Astrocyte of the spinal cord (primary cell): ENCODE data around the gene ARHGEF7.

Experiments used
- DNase-seq: peaks from one replicate; pipeline ENCODE4 v3.0.0; 2011; ENCODE audit warnings: low read depth, low spot score
- H3K4me3 ChIP-seq: 2 replicates; pipeline ENCODE4 v1.5.1; 2011; ENCODE audit warnings: low read depth, mild to moderate bottlenecking, low read length, moderate library complexity
- in situ Hi-C: cut with HindIII; loops from 2 replicates; pipeline ENCODE4 v1.10.0; 2017; ENCODE audit warnings: low sequenced_read_pairs
- TF ChIP-seq, protein P1 (sequence below): IDR thresholded peaks from 2 replicates; pipeline ENCODE4 v1.5.1; 2012; ENCODE audit warnings: low read depth, mild to moderate bottlenecking, low read length, inconsistent platforms

ARHGEF7 gene

DNA sequence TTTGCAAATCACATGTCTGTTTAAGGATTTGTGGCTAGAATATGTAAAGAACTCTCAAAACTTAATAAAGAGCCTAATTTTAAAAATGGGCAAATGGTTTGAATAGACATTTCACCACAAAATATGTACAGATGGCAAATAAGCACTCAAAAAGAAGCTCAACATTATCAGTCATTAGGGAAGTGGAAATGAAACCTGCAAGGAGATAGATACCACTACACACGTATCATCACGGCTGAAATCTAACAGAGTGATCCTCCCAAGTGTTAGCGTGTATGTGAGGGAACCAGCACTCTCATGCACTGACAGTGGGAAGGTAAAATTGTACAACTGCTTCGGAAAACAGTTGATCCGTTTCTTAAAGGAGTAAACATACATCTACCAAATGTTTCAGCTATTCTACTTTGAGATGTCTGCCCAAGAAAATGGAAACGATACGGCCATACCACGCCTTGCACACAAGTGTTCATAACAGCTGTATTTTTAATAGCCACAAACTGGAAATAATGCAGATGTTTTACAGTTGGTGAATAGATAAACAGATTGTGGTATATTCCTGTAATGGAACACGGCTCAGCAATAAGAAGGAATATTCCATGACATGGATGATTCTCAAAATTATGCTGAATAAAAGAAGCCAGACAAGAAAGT, 14.5 kb downstream of the ARHGEF7 start:
- DNase-seq = no peak
- no peak overlapping the region for H3K4me3 ChIP-seq
- TF ChIP-seq, protein P1, sequence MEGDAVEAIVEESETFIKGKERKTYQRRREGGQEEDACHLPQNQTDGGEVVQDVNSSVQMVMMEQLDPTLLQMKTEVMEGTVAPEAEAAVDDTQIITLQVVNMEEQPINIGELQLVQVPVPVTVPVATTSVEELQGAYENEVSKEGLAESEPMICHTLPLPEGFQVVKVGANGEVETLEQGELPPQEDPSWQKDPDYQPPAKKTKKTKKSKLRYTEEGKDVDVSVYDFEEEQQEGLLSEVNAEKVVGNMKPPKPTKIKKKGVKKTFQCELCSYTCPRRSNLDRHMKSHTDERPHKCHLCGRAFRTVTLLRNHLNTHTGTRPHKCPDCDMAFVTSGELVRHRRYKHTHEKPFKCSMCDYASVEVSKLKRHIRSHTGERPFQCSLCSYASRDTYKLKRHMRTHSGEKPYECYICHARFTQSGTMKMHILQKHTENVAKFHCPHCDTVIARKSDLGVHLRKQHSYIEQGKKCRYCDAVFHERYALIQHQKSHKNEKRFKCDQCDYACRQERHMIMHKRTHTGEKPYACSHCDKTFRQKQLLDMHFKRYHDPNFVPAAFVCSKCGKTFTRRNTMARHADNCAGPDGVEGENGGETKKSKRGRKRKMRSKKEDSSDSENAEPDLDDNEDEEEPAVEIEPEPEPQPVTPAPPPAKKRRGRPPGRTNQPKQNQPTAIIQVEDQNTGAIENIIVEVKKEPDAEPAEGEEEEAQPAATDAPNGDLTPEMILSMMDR = no peak
- in situ Hi-C loops = no loop called here

DNA sequence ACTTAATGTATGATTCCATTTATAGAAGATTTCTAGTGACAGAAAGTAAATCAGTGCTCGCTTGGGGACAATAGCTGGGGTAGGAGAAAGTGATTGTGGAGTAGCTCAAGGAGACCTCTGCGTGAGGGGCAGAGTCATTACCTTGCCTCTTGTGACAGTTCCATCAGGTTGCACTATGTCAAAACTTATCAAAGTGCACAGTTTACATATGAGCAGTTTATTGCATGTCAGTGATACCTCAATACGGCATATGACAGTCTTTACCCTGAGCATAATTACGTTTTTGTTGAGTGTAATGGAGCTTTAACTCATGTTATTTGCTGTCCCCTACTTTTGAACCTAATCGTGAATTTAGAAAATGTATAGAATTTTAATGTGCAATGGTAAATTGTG, 15.0 kb downstream of the ARHGEF7 start:
- TF ChIP-seq, protein P1 = no peak
- in situ Hi-C loops = no loop called here
- no peak for DNase-seq
- no peak overlapping the region for H3K4me3 ChIP-seq

GRCh38 chr13:111131048-111131447, 15.9 kb downstream of the ARHGEF7 start:
- H3K4me3 ChIP-seq = no peak overlapping the region
- TF ChIP-seq, protein P1 = no peak
- DNase-seq = no peak
- in situ Hi-C loops = no loop called here

DNA sequence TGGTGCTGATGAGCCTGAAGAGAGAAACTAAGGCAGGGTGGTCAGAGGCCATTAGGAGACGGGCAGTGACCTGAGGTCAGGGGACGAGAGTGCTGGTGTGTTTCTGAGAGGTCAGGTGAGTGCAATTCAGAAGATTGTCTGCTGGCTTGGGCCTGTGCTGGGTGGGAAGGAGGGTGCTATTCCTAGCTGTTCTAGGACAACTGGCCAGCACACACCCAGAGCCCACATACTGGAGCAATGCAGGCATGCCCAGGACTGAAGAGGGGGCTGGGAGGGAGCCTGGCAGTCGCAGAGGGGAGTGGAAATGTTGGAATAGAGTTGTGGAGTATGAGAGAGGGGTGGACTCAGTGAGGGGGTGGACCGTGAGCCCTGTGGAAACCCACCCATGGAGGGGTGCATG, 16.5 kb downstream of the ARHGEF7 start:
- no peak for DNase-seq
- TF ChIP-seq, protein P1 = no peak
- in situ Hi-C loops = no loop called here
- no peak overlapping the region for H3K4me3 ChIP-seq

DNA sequence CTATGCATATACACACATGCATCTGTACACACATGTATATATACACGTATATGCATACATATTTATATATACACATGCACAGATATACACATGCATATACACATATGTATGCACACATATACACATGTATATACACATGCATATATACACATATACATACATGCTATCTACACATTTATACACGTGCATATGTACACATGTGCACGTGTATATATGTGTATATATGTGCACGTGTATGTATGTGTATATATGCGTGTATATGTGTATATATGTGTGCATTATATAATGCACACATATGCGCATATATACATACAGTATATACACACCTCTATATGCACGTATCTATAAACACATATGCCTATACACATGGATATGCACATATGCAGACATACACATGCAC, 17.8 kb downstream of the ARHGEF7 start:
- TF ChIP-seq, protein P1 = no peak
- in situ Hi-C loops = no loop called here
- DNase-seq = no peak
- H3K4me3 ChIP-seq = no peak overlapping the region

DNA sequence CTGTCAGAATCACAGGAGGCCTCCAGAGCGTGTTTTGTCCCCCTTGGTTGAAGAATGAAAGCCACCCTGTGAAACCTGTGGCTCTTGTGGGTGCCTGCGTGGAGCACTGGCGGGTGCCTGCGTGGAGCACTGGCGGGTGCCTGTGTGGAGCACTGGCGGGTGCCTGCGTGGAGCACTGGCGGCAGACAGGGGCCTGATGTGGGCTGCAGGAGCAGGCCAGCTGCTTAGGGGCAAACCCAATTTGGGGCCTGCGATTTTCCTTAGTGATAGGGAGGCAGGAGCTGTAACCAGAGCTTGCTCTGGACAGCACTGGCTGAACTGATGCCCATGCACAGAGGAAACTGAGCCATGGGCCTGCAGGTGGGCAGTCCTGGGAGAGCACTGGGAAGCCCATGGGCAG, 24.3 kb downstream of the ARHGEF7 start:
- no peak for DNase-seq
- in situ Hi-C loops = no loop called here
- TF ChIP-seq, protein P1 = no peak
- no peak overlapping the region for H3K4me3 ChIP-seq
